Left lung (tissue), 10 donors: ENCODE measurements around the gene FBXO2. TPM values are rescaled to one million over a fixed set of nuclear protein-coding genes. Genes with fewer than 3 reads are reported as not detected.

Experiments
- ATAC-seq: fragments of 200-7000 bp; cut with Tn5 transposase; one replicate; pipeline ENCODE4 v1.9.1; 2020; ENCODE audit warnings: moderate library complexity
- DNase-seq, 4 donors: peaks; one replicate each; pipeline ENCODE4 v3.0.0-alpha.2; 2013 to 2020
- H3K27ac ChIP-seq, 2 donors: fragments of 200-600 bp; sonication (generic) in 1 of 2; one replicate each; pipeline versions ENCODE4 v1.5.0 to v1.8.0; 2020 to 2021
- H3K27me3 ChIP-seq, 2 donors: fragments of 200-600 bp; sonication (generic) in 1 of 2; one replicate each; pipeline versions ENCODE4 v1.5.0 to v1.8.0; 2020 to 2021
- H3K36me3 ChIP-seq, 2 donors: fragments of 200-600 bp; sonication (generic) in 1 of 2; one replicate each; pipeline versions ENCODE4 v1.5.0 to v1.8.0; 2020 to 2021
- H3K4me1 ChIP-seq, 2 donors: fragments of 200-600 bp; one replicate each; pipeline ENCODE4 v1.8.0; 2021
- H3K4me3 ChIP-seq, 2 donors: fragments of 200-600 bp; sonication (generic) in 1 of 2; one replicate each; pipeline versions ENCODE4 v1.5.0 to v1.8.0; 2020 to 2021; ENCODE audit warnings: mild to moderate bottlenecking in 1 of 2
- H3K9me3 ChIP-seq, 2 donors: fragments of 200-600 bp; sonication (generic) in 1 of 2; one replicate each; pipeline versions ENCODE4 v1.5.0 to v1.8.0; 2020 to 2021
- CTCF ChIP-seq, 2 donors: fragments of 200-600 bp; sonication (generic) in 1 of 2; IDR thresholded peaks; one replicate each; pipeline versions ENCODE4 v1.5.0 to v1.8.0; 2021; ENCODE audit warnings: antibody characterized with exemption in 2 of 2
- intact Hi-C, 2 donors: fragments of 100-400 bp; cut with DNase I; formaldehyde crosslinking; loops; one replicate each; pipeline versions ENCODE4 v1.11.2 to v1.14.2; 2022
- polyA plus RNA-seq, 6 donors: library from polyadenylated mRNA; unstranded; fragments of 120-200 nt; gene quantifications; one replicate each; pipeline ENCODE4 v1.2.1, GENCODE V29; 2013; ENCODE audit not compliant: insufficient read length in 6 of 6
- total RNA-seq, 2 donors: library from RNA; stranded (reverse); fragmentation: NEBNext Ultra II Directional; extraction: Animal tissue kit (Norgen Biotek cat#: 25700); gene quantifications; one replicate each; pipeline ENCODE4 v1.2.1, GENCODE V29; 2021
- donor health status: DM: no; HTN: yes; CAD: no.
- donor health status: DM: no; HTN: no; CAD: no.

FBXO2 gene
- total and polyA plus RNA-seq, 8 donors = 0.57 to 12.7 (median 0.81) TPM

- H3K36me3 ChIP-seq = peaks cover 0 to 10% of the 10 kb centered on the region in 2 donors
- TF ChIP-seq CTCF (IDR thresholded peaks at IDR 0.05) = no peak
- H3K4me3 ChIP-seq = no peak overlapping the region
- DNase-seq (no peak), ATAC-seq (no peak)
- peaks cover 8 to 29% of the 10 kb centered on the region in 2 donors for H3K4me1 ChIP-seq
- intact Hi-C loops = no loop called here
- H3K27ac ChIP-seq = no peak overlapping the region
- H3K9me3 ChIP-seq = no peaks in the 10 kb centered on the region
- H3K27me3 ChIP-seq = peaks cover 0 to 17% of the 10 kb centered on the region in 2 donors
Observed at GRCh38 chr1:11658542-11658941, 4.3 kb upstream of the FBXO2 start.

GRCh38 chr1:11657654-11658053, 3.4 kb upstream of the FBXO2 start:
- peaks cover 0 to 19% of the 10 kb centered on the region in 2 donors for H3K27me3 ChIP-seq
- intact Hi-C loops = no loop called here
- H3K4me3 ChIP-seq = no peak overlapping the region
- H3K36me3 ChIP-seq = peaks cover 0 to 10% of the 10 kb centered on the region in 2 donors
- DNase-seq (no peak), ATAC-seq (no peak)
- H3K9me3 ChIP-seq = no peaks in the 10 kb centered on the region
- H3K4me1 ChIP-seq = peaks cover 8 to 24% of the 10 kb centered on the region in 2 donors
- TF ChIP-seq CTCF (IDR thresholded peaks at IDR 0.05) = no peak
- no peak overlapping the region for H3K27ac ChIP-seq

- intact Hi-C loops = loop anchor here in 1 of 2 donors (5.0 kb wide), 1 partner anchor 67 kb away; no protein-coding TSS in a partner anchor
- H3K27me3 ChIP-seq = peaks cover 1 to 32% of the 10 kb centered on the region in 2 donors
- H3K4me1 ChIP-seq = peaks cover 8 to 32% of the 10 kb centered on the region in 2 donors
- H3K4me3 ChIP-seq = peak overlapping the region; percentile 57 to 64
- no peak for DNase-seq
- H3K27ac ChIP-seq = no peak overlapping the region
- ATAC-seq = no peak
- no peaks in the 10 kb centered on the region for H3K36me3 ChIP-seq
- no peak for TF ChIP-seq CTCF (IDR thresholded peaks at IDR 0.05)
- H3K9me3 ChIP-seq = no peaks in the 10 kb centered on the region
Observed at GRCh38 chr1:11654939-11655808, 945 bp upstream of the FBXO2 start.

GRCh38 chr1:11653861-11654136, 430 bp downstream of the FBXO2 start:
- TF ChIP-seq CTCF (IDR thresholded peaks at IDR 0.05) = no peak
- Histone ChIP-seq H3K4me1 (peaks cover 8 to 45% of the 10 kb centered on the region in 2 donors), H3K36me3 (no peaks in the 10 kb centered on the region), H3K9me3 (no peaks in the 10 kb centered on the region), H3K27me3 (peaks cover 11 to 46% of the 10 kb centered on the region in 2 donors), H3K27ac (no peak overlapping the region), H3K4me3 (peak overlapping the region; percentile 57 to 64)
- ATAC-seq = no peak
- intact Hi-C loops = loop anchor here in 1 of 2 donors (5.0 kb wide), 1 partner anchor 69 kb away; no protein-coding TSS in a partner anchor
- DNase-seq = no peak

GRCh38 chr1:11653101-11653860, 948 bp downstream of the FBXO2 start:
- peak; percentile 25 for ATAC-seq
- intact Hi-C loops = loop anchor here in 1 of 2 donors (5.0 kb wide), 1 partner anchor 69 kb away; no protein-coding TSS in a partner anchor
- Histone ChIP-seq H3K4me3 (peak overlapping the region in 1 of 2 donors; percentile 57), H3K4me1 (peaks cover 8 to 48% of the 10 kb centered on the region in 2 donors), H3K27ac (no peak overlapping the region), H3K9me3 (no peaks in the 10 kb centered on the region), H3K36me3 (no peaks in the 10 kb centered on the region), H3K27me3 (peaks cover 11 to 51% of the 10 kb centered on the region in 2 donors)
- no peak for DNase-seq
- TF ChIP-seq CTCF (IDR thresholded peaks at IDR 0.05) = no peak
